Islet of Langerhans (tissue), 1 donor: ENCODE results near the gene PSPC1.

Experiments
- FAIRE-seq: peaks from one replicate; lab custom pipeline; 2011; peaks lifted over from hg19 to GRCh38; lab: Jason Lieb, UNC

Gene PSPC1

GRCh38 chr13:19672990-19673389 lies 109.8 kb downstream of the PSPC1 start:
- no peak for FAIRE-seq

- no peak for FAIRE-seq
Measured at GRCh38 chr13:19670147-19670546, 112.6 kb downstream of the PSPC1 start.

- no peak for FAIRE-seq
Measured at GRCh38 chr13:19668778-19669177, 114.0 kb downstream of the PSPC1 start.

- FAIRE-seq = no peak
Measured at GRCh38 chr13:19665427-19665859, 117.3 kb downstream of the PSPC1 start.

GRCh38 chr13:19664481-19665230 lies 118.1 kb downstream of the PSPC1 start:
- FAIRE-seq = no peak

- no peak for FAIRE-seq
Measured at GRCh38 chr13:19663416-19663979, 119.2 kb downstream of the PSPC1 start.

- no peak for FAIRE-seq
Measured at GRCh38 chr13:19661561-19661960, 121.2 kb downstream of the PSPC1 start.

- peak; percentile 45 for FAIRE-seq
Measured at GRCh38 chr13:19661126-19661525, 121.6 kb downstream of the PSPC1 start.

GRCh38 chr13:19658831-19659230 lies 123.9 kb downstream of the PSPC1 start:
- no peak for FAIRE-seq

GRCh38 chr13:19657872-19658591 lies 124.7 kb downstream of the PSPC1 start:
- FAIRE-seq = no peak
